ENCODE measurements around the gene MCF2L.
"Not testable (repeated sequence)": the region's sequence is repeated elsewhere in the genome, so short reads cannot be mapped to it uniquely, and the experiment has no call there.

MCF2L gene

DNA sequence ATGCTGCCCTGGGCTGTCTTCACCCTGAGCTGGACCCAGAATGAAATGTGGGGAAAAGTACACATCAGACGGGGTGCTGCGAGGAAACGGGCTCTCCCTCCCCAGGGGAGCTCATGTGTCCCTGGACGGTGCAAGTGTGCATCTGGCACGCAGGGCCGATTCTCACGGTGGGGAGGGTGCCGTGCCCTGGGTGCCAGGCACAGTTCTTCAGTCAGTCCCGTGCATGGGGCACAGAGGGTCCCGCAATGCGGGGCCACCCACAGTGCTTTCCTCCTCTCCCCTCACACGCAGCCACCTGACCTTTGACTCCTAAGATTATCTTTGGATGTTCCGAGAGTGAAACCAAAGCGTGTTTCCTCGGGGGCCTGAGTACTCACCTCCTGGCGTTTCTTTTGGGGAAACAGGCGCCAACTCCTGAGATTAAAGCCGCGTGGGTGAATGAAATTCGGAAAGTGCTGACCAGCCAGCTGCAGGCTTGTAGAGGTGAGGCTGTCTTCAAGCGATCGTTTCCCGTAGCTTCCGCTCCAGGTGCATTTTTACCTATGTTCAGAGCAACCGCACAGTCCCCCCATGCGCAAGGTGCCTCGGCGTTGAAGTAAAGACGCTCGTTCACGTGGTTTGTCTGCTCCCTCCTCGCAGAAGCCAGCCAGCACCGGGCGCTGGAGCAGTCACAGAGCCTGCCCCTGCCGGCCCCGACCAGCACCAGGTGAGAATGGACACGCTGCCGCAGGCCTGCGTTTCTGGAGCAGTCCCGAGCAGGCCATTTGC lies 119.1 kb downstream of the MCF2L start:
- DNase-seq = no peak

DNA sequence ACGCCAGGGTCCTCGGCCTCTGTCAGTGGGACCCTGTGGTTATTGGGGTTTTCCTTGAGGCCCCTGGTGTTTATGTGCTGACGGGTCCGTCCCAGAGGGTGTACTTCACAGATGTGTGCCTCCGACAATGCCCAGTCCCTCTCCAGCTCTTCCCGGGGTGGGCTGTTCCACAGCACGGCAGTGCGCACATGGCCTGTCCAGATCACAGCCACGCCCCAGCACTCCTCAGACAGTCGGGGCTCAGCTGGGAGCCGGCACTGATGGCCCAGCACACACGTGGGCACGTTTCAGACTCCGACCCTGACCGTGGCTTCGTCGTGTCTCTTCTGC lies 119.6 kb downstream of the MCF2L start:
- DNase-seq = no peak

DNA sequence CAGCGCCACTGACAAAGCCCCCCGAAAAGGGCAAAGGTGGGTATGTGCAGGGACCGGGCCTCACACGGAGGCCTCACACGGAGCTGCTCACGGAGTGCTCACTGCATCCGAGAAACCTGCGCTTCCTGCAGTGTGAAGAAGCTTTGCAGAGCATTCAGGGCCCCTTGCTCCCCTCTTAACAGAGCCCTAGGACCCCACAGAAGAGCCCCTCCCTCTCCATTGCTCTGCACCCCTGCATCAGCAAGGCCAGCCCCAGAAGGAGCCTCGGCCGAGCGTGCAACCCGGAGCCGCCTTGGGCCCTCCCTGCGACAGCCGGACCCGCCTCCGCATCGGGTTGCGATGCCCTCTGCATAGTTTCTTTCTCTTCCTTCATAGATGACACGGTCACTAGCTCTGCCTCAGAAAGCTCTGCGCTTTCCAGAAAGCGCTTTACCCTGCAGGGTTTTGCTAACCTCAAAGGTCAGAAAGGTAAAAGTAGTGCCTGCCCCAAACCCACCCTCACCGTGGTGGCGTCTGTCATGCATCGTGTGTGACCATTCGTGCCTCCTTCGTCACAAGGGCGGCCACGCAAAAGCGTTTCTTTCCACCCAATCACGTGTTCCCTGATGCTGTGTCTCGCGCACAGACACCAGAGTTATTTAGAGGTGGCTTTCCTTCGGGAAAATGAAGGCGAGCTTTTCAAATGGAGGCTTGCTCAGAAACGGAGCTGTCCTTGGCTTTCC lies 120.8 kb downstream of the MCF2L start:
- DNase-seq = no peak

DNA sequence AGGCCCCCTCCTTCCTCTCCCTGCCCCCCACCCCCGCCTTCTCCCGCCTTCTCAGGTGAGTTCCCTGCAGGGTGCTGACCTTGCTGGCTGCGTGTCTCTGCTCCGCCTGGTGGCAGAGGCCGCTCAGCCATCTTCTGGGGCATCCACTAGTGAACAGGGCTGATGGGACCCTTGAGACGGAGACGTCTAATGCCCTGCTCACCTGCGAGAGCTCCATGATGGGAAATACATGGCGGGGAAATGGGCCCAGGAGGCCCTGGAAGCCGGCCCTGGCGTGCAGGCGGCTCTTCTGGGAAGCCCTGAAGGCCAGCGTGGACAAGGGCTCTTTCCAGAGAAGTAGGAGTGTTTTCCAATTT lies 121.4 kb downstream of the MCF2L start:
- DNase-seq = no peak

DNA sequence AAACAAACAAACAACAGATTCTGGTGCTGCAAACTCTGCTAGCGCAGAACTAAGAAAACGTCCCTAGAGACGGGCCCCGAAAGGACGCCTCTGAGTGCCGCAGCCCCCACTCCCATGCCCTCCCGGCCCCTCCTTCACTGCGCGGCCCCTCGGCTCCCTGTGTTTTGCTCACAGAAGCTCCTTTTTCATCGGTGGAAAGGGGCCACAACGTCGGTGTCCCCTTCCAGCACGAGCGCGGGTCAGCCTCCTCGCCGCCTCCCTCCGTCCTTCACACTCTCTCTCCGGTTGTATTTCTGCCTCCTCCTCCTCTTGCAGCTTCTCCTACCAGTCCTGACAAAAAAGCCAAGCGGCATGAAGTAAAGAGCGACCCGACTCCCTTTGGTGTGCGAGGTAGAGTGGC lies 121.8 kb downstream of the MCF2L start:
- DNase-seq = no peak

DNA sequence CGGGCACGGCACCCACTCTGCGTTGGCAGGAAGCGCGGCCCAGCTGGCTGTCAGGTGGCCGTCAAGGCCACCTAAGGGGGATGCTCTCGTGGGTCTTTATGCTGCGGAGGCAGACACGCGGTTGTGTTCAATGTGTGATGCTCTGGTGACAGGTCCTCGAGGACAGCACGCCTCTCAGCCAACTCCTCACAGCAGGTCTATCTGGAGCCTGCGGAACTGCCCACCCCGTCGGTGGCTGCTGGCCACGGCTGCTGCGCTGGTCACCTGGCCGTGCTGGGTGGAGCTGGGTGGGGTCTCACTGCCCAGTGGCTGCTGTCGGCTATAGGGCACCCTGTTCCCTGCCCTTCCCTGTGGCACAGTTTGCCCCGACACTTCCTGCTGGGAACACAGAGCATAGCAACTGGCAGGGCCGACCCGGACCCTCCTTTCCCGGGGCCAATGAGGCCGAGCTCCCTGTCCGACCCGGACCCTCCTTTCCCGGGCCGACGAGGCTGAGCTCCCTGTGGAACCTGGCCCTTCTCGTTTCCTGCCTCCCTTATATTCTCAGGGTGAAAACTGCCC lies 122.3 kb downstream of the MCF2L start:
- DNase-seq = no peak

DNA sequence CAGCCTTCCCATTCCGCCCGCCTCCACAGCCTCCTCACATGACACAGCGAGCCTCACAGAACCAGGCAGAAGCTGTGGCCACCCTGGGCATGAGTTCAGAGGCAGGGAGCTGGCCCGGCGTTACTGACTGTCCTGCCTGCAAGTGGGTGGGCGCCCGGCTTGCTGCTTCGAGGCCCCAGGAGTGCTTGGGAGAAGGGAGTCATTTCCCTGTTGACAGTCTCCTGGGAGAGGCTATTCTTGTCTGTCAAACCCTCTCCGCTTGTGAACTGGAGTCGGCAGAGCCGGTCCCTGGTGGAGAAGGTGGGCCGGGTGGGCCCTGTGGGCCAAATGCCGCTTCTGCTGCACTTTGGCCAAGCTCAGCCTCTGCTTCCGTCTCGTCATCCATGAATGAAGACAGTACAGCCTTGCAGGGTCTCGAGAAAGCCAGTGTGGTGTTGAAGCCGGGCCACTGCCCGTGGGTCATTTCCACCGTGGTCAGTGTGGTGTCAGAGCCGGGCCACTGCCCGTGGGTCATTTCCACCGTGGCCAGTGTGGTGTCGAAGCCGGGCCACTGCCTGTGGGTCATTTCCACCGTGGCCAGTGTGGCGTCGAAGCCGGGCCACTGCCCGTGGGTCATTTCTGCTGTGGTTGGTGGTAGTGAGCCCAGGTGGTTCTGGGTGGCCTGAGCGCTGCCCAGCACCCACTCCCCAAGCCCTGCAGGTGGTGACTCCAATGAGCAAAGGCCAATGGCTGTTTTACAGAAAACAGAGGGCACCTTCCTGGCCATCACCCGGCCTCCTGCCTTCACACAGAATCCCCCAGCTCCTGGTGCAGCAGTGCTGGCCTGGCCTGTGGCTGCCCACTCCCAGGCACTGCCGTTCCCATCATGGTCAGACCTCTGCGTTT lies 123.1 kb downstream of the MCF2L start:
- DNase-seq = no peak

DNA sequence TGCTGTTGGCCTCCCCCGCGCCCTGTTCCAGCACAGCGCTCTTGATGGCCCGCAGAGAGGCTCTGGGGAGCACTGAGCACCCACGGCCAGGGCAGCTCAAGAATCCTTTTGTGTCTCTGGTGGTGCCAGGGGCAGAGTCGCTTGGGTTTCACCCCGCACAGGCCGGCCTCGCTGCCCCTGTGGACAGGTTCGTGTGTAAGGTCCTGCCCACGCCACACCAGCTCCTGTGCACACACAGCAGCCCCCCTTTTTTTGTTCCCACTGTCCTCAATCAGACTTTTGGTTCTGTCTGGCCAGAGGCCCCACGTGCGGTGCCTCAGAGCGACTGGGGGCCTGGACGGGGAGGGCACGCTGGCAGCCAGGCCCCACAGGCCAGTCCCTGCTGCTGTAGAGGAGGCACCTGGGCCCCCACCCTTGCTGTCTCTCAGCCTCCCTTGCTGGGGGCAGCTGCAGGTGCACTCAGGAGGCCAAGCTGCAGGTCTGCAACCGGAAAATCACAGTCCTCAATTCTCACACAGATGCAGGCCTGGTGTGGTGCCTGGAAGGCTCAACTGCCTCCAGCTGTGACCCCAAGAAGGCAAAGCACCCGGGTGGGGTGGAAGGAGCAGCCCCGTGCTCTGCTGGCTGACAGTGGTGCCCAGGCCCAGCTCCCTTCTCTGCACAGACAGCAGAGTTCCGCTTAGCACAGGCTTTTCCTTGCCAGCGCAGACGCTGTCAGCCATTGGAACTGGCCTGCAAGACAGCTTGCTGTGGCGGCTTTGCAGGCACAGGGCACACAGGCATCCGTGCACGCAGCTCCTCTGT lies 124.0 kb downstream of the MCF2L start:
- DNase-seq = no peak

DNA sequence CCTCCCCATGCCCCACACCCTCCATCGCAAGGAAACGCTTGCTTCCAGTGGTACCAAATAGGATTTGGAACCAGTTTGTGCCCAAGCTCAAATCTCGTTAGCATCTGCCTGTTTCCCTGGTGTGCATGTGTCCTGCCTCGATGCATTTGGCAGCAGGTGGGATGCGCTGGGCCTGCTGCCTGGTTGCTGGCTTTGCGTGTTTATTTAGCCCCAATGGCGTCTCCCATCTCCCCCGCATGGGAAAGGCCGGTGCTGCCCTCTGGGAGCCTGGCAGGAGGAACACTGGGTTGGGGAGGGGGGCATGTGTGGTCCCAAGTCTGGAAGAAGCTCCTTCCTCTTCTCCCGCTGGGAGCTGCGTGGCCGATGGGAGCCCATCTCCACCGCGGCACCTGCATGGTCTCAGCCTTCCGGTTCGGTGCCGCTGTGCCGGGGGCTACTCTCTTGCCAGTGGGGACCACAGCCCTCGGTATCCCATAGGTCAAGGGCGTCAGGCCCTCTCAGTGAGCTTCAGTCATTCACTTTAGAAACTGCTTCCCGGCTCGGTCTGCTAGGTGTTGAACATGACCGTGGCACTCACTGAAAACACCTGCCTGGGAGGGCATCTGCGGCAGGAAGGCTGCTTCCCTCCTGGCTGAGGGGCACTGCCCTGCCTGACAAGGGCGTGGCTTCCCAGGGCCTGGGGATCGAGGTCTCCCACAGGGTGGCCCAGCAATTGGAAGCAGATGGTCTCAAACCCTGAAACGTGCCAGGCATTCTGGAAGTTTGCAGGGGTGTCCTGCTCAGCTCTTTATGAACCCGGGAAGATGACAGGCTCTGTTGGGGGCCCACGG lies 124.8 kb downstream of the MCF2L start:
- no peak for DNase-seq

DNA sequence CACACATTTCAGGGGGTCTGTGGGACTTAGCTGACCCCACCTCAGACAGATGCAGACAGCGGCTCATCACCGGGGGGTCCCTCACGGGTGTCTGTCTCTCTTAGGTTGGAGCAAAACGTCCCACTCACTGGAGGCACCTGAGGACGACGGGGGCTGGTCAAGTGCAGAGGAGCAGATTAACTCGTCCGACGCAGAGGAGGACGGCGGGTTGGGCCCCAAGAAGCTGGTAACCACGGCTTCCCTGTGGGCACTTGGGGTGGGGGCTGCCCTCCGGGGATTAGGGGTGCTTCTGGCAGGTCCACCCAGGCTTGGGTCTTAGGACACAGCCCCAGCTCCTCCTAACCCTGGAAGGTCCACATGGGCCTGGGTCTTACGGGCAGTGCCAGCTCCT lies 125.4 kb downstream of the MCF2L start:
- no peak for DNase-seq

DNA sequence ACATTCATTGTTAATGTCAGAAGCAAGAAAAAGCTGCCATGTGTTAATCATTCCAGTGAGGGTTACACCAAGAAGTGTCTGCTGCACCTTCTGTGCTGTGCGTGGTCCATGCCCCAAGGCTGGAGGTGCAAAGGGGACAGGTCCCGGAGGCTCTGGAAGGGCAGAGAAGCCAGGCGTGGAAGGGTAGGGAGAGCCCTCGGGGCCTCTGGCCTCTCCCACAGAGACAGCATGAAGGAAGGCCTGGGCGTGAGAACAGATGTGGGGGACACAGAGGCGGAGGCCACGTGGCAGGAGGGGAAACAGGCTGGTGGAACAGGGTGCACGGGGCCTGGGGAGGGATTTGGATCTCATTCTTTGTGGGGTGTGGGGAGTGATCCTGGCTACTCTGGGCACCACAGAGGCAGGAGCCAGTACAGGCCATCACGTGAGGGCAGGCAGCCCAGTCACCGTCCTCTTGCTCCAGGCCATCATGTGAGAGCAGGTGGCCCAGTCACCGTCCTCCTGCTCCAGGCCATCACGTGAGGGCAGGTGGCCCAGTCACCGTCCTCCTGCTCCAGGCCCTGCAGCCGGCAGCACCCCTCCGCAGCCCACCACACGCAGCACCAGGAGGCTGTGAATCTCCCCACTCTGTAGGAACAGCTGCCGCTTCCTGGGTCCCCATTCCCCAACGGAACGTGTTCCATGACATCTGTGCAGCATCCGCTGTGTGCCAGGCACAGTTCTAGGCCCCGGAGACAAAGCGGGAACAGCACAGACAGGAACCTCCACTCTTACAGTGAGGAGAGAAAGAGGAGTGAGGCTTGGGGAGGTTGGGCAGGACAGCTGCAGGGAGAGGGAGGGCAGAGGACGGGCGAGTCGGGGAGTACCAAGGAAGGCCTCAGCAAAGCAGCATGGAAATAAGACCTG lies 126.4 kb downstream of the MCF2L start:
- no peak for DNase-seq

DNA sequence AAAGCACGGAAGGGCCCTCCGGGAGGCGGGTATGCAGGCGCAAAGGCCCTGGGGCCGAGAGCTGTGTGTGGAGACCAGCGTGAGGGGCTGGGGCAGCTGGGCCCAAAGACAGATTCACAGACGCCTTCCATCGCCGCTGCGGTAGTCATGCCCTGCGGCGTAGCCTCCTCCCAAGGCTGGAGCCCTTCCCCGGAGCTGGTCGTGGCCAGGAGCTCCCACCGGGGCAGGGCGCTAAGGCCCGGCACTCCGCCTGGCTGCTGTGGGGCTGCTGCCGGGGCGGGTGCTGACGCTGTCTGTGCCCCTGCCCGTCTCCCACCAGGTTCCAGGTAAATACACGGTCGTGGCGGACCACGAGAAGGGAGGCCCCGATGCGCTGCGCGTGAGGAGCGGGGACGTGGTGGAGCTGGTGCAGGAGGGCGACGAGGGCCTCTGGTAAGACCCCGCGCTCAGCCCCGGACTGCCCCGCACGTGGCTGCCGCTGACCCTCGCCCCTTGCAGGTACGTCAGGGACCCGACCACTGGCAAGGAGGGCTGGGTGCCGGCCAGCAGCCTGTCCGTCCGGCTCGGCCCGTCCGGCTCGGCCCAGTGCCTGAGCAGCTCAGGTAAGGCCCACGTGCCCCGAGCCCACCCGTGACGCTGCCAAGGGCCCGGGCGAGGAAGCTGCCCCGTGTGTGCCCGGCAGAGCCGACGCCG lies 127.2 kb downstream of the MCF2L start:
- no peak for DNase-seq

DNA sequence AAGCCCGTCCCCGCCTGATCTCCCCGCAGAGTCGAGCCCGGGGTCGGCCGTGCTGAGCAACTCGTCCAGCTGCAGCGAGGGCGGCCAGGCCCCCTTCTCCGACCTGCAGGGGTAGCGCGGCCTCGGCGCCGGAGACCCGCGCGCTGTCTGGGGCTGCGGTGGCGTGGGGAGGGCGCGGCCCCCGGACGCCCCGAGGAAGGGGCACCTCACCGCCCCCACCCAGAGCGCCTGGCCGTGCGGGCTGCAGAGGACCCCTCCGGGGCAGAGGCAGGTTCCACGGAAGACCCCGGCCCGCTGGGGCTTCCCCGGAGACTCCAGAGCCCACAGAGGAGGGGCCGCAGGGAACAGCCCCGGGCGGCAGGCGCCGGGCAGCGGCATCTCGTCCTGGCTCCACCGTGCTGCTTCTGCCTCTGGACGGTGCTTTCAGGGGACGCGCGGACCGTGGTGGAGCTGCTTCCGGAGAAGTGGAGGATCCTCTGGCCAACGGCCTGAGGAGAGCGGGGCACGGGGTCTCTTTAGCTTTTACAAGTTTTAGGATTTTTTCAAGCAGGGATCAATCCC lies 127.8 kb downstream of the MCF2L start:
- DNase-seq = no peak

DNA sequence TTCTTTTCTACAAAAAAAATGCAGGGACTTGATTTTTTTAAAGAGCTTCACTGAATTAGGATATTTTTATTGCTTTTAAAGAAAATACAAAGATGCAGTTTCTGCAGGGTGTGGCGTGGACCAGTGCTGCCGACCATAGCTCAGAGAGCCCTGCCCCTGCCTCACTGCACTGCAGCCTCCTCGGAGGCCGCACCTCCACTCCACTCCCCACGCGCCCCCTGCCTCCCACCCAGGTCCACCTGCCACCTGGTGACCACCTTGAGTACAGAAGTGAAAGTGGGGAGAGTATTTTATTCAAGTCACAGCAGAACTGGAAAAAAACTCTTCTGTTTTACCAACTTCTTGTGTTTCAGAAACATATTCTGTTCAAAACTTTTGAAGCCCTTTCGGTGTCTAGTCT lies 128.6 kb downstream of the MCF2L start:
- no peak for DNase-seq

DNA sequence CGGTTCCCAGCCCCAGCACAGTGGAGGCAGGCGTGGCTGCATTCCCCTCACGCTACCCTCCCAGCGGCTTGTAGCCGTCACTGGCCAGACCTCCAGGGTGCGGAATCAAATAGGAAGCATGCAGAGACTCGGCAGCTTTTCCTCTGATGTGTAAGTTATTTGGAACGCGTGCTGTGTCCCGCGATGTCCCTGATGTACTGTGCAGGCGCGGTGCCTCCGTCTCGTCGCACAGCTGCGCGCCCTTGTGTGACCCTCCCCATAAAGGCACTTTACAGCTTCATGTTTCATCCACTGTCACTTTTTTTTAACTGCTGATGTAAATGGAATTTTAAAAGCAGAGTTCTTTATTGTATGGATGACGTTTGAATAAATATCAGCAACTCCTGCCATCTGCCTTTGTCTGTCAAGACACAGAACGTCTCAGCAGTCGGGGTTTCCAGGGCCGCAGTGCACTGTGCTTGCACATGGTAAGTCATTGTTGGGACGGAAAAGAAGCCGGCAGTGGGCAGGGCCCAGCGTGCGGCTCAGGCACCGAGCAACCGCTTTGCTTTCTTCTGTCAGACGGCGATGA lies 129.2 kb downstream of the MCF2L start:
- no peak for DNase-seq

DNA sequence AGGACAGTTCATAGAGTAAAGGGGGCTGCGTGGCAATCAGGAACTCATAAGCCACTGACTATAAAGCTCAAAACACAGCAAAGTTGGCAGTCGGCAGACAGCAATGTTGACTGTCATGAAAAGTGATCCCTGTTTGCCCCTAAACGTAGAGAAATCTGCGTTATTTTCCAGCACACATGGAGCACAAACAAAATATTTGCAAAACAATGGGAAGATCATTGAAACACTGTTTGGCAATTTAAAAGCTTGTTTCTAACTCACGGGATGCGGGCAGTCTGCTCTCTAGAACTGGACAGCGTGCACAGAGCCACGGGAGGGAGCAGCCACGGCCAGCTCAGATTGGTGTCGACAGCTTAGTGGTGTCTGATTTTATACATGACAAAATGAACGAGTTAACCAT lies 130.1 kb downstream of the MCF2L start:
- no peak for DNase-seq

DNA sequence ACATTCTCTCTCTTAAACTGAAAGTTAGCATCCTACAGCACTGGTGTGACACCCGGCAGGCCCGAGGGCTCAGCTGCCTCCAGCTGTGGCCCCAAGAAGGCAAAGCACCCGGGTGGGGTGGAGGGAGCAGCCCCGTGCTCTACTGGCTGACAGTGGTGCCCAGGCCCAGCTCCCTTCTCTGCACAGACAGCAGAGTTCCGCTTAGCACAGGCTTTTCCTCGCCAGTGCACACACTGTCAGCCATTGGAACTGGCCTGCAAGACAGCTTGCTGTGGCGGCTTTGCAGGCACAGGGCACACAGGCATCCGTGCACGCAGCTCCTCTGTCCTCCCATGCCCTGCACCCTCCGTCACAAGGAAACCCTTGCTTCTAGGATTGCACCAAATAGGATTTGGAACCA lies 133.3 kb downstream of the MCF2L start:
- not testable (repeated sequence) for DNase-seq

DNA sequence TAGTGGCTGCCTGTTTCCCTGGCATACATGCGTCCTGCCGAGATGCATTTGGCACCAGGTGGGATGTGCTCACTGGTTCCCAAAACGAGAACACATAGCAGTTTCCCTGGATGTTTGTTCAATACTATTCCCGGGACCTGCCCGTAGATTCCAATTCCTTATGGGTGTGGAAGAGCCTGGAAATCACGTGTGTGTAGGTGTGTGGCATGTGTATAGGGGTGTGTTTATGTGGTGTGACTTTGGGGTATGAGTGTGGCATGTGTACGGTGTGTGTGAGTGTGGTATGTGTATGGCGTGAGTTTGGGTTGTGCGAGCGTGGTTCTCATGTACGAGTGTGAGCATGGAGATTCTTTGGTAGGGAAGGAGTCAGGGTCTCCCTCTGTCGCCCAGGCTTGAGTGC lies 133.7 kb downstream of the MCF2L start:
- no peak for DNase-seq

DNA sequence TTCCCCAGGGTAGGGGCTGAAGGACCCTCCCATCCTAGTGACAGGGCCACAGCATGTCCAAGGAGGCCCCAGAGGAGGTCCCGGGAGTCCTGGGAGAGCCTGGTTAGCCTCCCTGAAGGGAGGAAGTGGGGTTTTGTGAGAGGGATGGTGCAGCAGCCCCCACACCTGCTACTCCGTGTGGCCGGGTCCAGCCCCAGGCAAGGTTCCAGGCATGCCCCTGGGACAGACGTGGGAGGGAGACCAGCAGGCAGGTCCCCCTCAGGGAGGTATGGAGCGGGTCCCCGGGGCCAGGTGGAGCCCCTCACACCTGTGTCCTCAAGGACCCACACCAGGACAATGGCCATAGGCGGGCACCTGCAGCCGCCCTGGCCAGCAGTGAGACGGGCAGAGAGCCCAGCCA lies 134.6 kb downstream of the MCF2L start:
- no peak for DNase-seq
